Omental fat pad (tissue), 4 donors: ENCODE results near the gene CNTNAP4. TPM values are rescaled to one million over a fixed set of nuclear protein-coding genes. Genes with fewer than 3 reads are reported as not detected.

Experiments used
- ATAC-seq: fragments of 150-250 bp; one replicate; pipeline ENCODE4 v1.9.1; 2016; ENCODE audit warnings: mild to moderate bottlenecking, moderate library complexity; ENCODE audit not compliant: low FRiP score
- DNase-seq: peaks from one replicate; pipeline ENCODE4 v3.0.0-alpha.2; 2019; ENCODE audit warnings: low spot score
- CTCF ChIP-seq, 3 donors: fragments of 450-650 bp; IDR thresholded peaks; one replicate each; pipeline ENCODE4 v1.5.1; 2016 to 2017; ENCODE audit warnings: antibody characterized with exemption in 3 of 3, mild to moderate bottlenecking in 3 of 3, moderate library complexity in 2 of 3
- total RNA-seq, 4 donors: library from RNA; depleted of rRNA; stranded (reverse); fragments of >200 nt; gene quantifications; one replicate each; pipeline ENCODE4 v1.1.0, GENCODE V29; 2016

CNTNAP4 gene
- total RNA-seq, 4 donors from 2014 or later = not detected

GRCh38 chr16:76518781-76519180 is 241.6 kb downstream of the CNTNAP4 start:
- TF ChIP-seq CTCF (IDR thresholded peaks at IDR 0.05) = no peak
- ATAC-seq (no peak), DNase-seq (no peak)

- ATAC-seq (no peak), DNase-seq (no peak)
- TF ChIP-seq CTCF (IDR thresholded peaks at IDR 0.05) = no peak
These were observed 247.2 kb downstream of the CNTNAP4 start for GRCh38 chr16:76524356-76524755.

GRCh38 chr16:76524769-76525168 is 247.6 kb downstream of the CNTNAP4 start:
- DNase-seq (no peak), ATAC-seq (no peak)
- no peak for TF ChIP-seq CTCF (IDR thresholded peaks at IDR 0.05)

GRCh38 chr16:76527244-76527643 is 250.0 kb downstream of the CNTNAP4 start:
- ATAC-seq (no peak), DNase-seq (no peak)
- TF ChIP-seq CTCF (IDR thresholded peaks at IDR 0.05) = no peak

GRCh38 chr16:76529120-76529519 is 251.9 kb downstream of the CNTNAP4 start:
- no peak for TF ChIP-seq CTCF (IDR thresholded peaks at IDR 0.05)
- ATAC-seq (no peak), DNase-seq (no peak)

GRCh38 chr16:76531236-76531635 is 254.0 kb downstream of the CNTNAP4 start:
- no peak for TF ChIP-seq CTCF (IDR thresholded peaks at IDR 0.05)
- ATAC-seq (no peak), DNase-seq (no peak)

GRCh38 chr16:76532188-76532973 is 255.2 kb downstream of the CNTNAP4 start:
- DNase-seq (no peak), ATAC-seq (no peak)
- no peak for TF ChIP-seq CTCF (IDR thresholded peaks at IDR 0.05)
